DOHH2 (cell line): ENCODE data around the gene PRRT4.

Experiments used
- CTCF ChIP-seq: fragments of 200-600 bp; sonication (generic); IDR thresholded peaks from one replicate; pipeline ENCODE4 v1.5.1; 2014; ENCODE audit warnings: antibody characterized with exemption, mild to moderate bottlenecking, low read depth, low read length; ENCODE audit not compliant: poor library complexity, severe bottlenecking
- EZH2phosphoT487 ChIP-seq: fragments of 200-600 bp; sonication (generic); IDR thresholded peaks from 2 replicates; pipeline ENCODE4 v1.6.1; 2017; ENCODE audit warnings: borderline replicate concordance, mild to moderate bottlenecking, antibody characterized with exemption, low read length, moderate library complexity, mixed read lengths

GRCh38 chr7:128303133-128303532 lies 58.4 kb downstream of the PRRT4 start:
- TF ChIP-seq CTCF, result no peak
- no peak for TF ChIP-seq EZH2phosphoT487
